Fibroblast of lung (primary cell): ENCODE data around the gene FUNDC2.

ENCODE experiments used
- EZH2 ChIP-seq: IDR thresholded peaks from 2 replicates; pipeline ENCODE4 v1.5.1; 2012; ENCODE audit warnings: low read length, control low read depth, mild to moderate bottlenecking; ENCODE audit errors: missing control alignments
- TF ChIP-seq, protein P1 (sequence below), 2 donors: IDR thresholded peaks in 1 of 2; conservative IDR thresholded peaks in 1 of 2; 1 replicate in 1 of 2; 2 replicates in 1 of 2; pipeline ENCODE4 v1.5.1; 2011 to 2012; ENCODE audit warnings: low read length in 2 of 2, control low read depth in 1 of 2, inconsistent platforms in 1 of 2, low read depth in 1 of 2, mild to moderate bottlenecking in 1 of 2

DNA sequence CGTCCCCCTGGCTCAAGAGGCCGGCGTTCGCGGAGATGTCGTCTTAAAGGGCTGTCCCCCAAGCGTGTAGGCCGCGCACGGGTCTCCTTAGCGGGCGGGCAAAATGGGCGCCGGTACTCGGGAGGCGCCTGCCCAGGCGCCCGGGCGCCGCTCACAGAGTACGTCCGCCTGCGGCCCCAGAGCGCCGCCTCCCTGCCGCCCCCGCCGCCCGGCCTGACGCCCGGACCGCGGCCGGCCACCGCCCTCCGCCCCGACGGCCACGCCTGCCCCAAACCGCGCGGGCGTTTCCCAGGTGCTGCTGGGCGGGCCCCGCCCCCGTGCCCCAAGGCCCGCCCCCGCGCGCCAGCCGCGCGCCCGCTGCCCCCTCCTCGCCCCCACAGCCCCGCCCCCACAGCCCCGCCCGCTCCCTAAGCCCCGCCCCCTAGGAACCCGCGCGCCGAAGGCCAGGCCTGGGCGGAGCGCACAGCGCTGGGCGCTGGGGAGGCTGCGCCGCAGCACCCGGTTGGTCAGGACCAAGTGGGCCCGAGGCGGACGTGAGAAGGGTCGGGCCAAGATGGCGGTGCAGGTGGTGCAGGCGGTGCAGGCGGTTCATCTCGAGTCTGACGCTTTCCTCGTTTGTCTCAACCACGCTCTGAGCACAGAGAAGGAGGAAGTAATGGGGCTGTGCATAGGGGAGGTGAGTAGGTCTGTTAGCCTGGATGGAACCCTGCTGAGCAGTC is 44.5 kb downstream of the FUNDC2 start, which contains the start of the genes BRCC3, CMC4 and MTCP1:
- TF ChIP-seq, protein P1, sequence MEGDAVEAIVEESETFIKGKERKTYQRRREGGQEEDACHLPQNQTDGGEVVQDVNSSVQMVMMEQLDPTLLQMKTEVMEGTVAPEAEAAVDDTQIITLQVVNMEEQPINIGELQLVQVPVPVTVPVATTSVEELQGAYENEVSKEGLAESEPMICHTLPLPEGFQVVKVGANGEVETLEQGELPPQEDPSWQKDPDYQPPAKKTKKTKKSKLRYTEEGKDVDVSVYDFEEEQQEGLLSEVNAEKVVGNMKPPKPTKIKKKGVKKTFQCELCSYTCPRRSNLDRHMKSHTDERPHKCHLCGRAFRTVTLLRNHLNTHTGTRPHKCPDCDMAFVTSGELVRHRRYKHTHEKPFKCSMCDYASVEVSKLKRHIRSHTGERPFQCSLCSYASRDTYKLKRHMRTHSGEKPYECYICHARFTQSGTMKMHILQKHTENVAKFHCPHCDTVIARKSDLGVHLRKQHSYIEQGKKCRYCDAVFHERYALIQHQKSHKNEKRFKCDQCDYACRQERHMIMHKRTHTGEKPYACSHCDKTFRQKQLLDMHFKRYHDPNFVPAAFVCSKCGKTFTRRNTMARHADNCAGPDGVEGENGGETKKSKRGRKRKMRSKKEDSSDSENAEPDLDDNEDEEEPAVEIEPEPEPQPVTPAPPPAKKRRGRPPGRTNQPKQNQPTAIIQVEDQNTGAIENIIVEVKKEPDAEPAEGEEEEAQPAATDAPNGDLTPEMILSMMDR (conservative IDR thresholded peaks at IDR 0.05 in 1 of 2, IDR thresholded peaks at IDR 0.05 in 1 of 2; ENCODE audit: low read depth in 1 of 2, low read length in 2 of 2), result no peak
- TF ChIP-seq EZH2, result no peak
